Kasumi-1 (cell line): ENCODE results near the gene TPCN1.

ENCODE experiments used
- DNase-seq, 2 experiments: peaks; one replicate each; lab custom pipeline; 2025; lab: John Stamatoyannopoulos, UW

TPCN1 gene

GRCh38 chr12:113340061-113340460, 118.8 kb downstream of the TPCN1 start:
- no peak for DNase-seq

- DNase-seq: no peak
Observed at GRCh38 chr12:113341535-113341934, 120.3 kb downstream of the TPCN1 start.

GRCh38 chr12:113345318-113345717, 124.1 kb downstream of the TPCN1 start:
- no peak for DNase-seq

GRCh38 chr12:113346353-113346752, 125.1 kb downstream of the TPCN1 start:
- no peak for DNase-seq

GRCh38 chr12:113347107-113347506, 125.8 kb downstream of the TPCN1 start:
- DNase-seq: no peak

- DNase-seq: no peak
Observed at GRCh38 chr12:113347892-113348291, 126.6 kb downstream of the TPCN1 start.
